Kidney (tissue), 14 donors: ENCODE measurements around the gene C1orf74. TPM values are rescaled to one million over a fixed set of nuclear protein-coding genes. Genes with fewer than 3 reads are reported as not detected.
"Not testable (repeated sequence)": the region's sequence is repeated elsewhere in the genome, so short reads cannot be mapped to it uniquely, and the experiment has no call there.

Experiments used
- DNase-seq, 5 donors: peaks; one replicate each; pipeline ENCODE4 v3.0.0-alpha.2; 2013 to 2020
- FAIRE-seq: peaks from 2 replicates; lab custom pipeline; 2012; peaks lifted over from hg19 to GRCh38; lab: Jason Lieb, UNC
- H3K27ac ChIP-seq, 2 donors: one replicate each; pipeline ENCODE4 v1.7.0; 2013; ENCODE audit warnings: low read depth in 2 of 2, low read length in 2 of 2, inconsistent platforms in 1 of 2
- H3K27me3 ChIP-seq: one replicate; pipeline ENCODE4 v1.7.1; 2013; ENCODE audit warnings: low read length, inconsistent platforms; ENCODE audit not compliant: control insufficient read depth, insufficient read depth
- H3K36me3 ChIP-seq, 3 donors: one replicate each; pipeline versions ENCODE4 v1.7.0 to v1.7.1; 2013; ENCODE audit warnings: low read length in 3 of 3, control low read depth in 1 of 3, inconsistent platforms in 1 of 3; ENCODE audit not compliant: insufficient read depth in 3 of 3, control insufficient read depth in 2 of 3
- H3K4me1 ChIP-seq, 3 donors: one replicate each; pipeline versions ENCODE4 v1.7.0 to v1.7.1; 2013; ENCODE audit warnings: low read length in 3 of 3, inconsistent platforms in 1 of 3, low read depth in 1 of 3; ENCODE audit not compliant: control insufficient read depth in 2 of 3, insufficient read depth in 2 of 3
- H3K4me3 ChIP-seq, 3 donors: one replicate each; pipeline versions ENCODE4 v1.7.0 to v1.8.1; 2013; ENCODE audit warnings: low read length in 3 of 3, control low read depth in 1 of 3, inconsistent platforms in 1 of 3
- H3K9ac ChIP-seq, 3 donors: one replicate each; pipeline versions ENCODE4 v1.7.0 to v1.7.1; 2013; ENCODE audit warnings: low read length in 3 of 3, control low read depth in 1 of 3, inconsistent platforms in 1 of 3
- H3K9me3 ChIP-seq, 3 donors: one replicate each; pipeline versions ENCODE4 v1.7.0 to v1.7.1; 2013; ENCODE audit warnings: low read length in 3 of 3, control low read depth in 1 of 3, inconsistent platforms in 1 of 3; ENCODE audit not compliant: control insufficient read depth in 2 of 3, insufficient read depth in 1 of 3
- intact Hi-C: fragments of 100-400 bp; cut with DNase I; formaldehyde crosslinking; loops from one replicate; pipeline ENCODE4 v1.11.1; 2022
- polyA plus RNA-seq: library from polyadenylated mRNA; stranded (reverse); fragments of 350-450 nt; fragmentation: Illumina TruSeq; extraction: RNeasy Lipid Tissue Mini Kit (QIAGEN cat#74804); gene quantifications from one replicate; pipeline ENCODE4 v1.2.3, GENCODE V29; 2014; ENCODE audit warnings: low read depth, low replicate concordance; ENCODE audit not compliant: insufficient read depth
- total RNA-seq: library from RNA; stranded (reverse); fragmentation: NEBNext Ultra II Directional; extraction: Animal tissue kit (Norgen Biotek cat#: 25700); gene quantifications from one replicate; pipeline ENCODE4 v1.2.1, GENCODE V29; 2021
- TF ChIP-seq, protein P1 (sequence below): IDR thresholded peaks from 3 replicates; pipeline ENCODE4 v1.5.1; 2012; ENCODE audit warnings: mild to moderate bottlenecking, moderate library complexity, borderline replicate concordance; ENCODE audit not compliant: insufficient read depth; ENCODE audit errors: extremely low read depth
- donor health status: control.
- donor health status: control.
- donor health status: control.
- donor health status: control.
- donor health status: control.
- donor health status: DM: yes; HTN: yes; CAD: no.
- donor health status: Normal renal cell carcinoma (clear cell type).

The C1orf74 gene
- total and polyA plus RNA-seq, 2 donors from 2014 or later = 2.5 TPM

DNA sequence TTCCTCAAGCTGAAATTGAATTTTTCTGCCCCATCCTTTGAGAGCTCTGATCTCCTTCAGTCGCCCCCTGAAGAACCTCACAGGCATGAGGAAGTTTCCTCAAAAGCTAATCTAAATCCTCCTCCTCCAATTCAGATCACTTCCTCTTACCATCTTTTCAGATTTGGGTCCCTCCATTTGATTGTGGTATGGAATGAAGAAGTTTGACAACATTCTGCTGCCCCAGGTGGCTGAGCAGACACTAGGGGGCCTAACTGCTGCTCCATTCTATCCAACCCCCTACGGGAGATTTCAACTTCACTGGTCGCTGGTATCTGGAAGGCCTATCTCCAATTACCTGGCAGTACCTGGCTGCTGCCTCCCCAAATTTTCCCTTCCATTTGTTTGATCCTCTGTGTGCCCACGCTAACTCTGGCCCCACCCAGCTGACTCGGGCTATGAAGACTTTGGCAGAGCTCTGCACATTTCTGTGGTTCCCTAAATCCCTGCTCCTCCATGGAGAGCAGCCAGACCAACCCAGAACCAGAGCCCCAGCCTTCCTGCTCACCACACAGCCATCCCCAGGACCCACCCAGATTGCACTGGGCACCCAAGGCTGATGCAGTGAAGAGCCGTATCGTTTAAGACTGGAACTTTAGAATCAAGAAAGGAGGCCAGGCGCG, 13.8 kb upstream of the C1orf74 start:
- TF ChIP-seq, protein P1, sequence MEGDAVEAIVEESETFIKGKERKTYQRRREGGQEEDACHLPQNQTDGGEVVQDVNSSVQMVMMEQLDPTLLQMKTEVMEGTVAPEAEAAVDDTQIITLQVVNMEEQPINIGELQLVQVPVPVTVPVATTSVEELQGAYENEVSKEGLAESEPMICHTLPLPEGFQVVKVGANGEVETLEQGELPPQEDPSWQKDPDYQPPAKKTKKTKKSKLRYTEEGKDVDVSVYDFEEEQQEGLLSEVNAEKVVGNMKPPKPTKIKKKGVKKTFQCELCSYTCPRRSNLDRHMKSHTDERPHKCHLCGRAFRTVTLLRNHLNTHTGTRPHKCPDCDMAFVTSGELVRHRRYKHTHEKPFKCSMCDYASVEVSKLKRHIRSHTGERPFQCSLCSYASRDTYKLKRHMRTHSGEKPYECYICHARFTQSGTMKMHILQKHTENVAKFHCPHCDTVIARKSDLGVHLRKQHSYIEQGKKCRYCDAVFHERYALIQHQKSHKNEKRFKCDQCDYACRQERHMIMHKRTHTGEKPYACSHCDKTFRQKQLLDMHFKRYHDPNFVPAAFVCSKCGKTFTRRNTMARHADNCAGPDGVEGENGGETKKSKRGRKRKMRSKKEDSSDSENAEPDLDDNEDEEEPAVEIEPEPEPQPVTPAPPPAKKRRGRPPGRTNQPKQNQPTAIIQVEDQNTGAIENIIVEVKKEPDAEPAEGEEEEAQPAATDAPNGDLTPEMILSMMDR = no peak
- intact Hi-C loops = no loop called here
- FAIRE-seq = no peak
- Histone ChIP-seq H3K36me3 (peaks cover 0 to 19% (median 5%) of the 10 kb centered on the region in 3 donors), H3K4me3 (no peak overlapping the region), H3K9ac (no peak overlapping the region), H3K4me1 (peaks cover 0 to 3% (median 0%) of the 10 kb centered on the region in 3 donors), H3K27me3 (no peaks in the 10 kb centered on the region), H3K9me3 (no peaks in the 10 kb centered on the region), H3K27ac (no peak overlapping the region)
- no peak for DNase-seq

DNA sequence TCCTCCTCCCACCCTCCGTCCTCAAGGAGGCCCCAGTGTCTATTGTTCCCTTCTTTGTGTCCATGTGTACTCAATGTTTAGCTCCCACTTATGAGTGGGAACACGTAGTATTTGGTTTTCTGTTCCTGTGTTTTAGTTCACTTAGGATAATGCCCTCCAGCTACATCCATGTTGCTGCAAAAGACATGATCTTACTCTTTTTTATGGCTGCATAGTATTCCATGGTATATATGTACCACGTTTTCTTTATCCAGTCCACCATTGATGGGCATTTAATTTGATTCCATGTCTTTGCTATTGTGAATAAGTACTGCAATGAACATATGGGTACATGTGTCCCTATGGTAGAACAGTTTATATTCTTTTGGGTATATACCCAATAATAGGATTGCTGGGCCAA, 9.4 kb upstream of the C1orf74 start:
- H3K4me1 ChIP-seq, H3K9ac ChIP-seq, H3K27ac ChIP-seq, H3K4me3 ChIP-seq, FAIRE-seq, DNase-seq, H3K27me3 ChIP-seq, H3K9me3 ChIP-seq, intact Hi-C loops: not testable (repeated sequence)
- H3K36me3 ChIP-seq = peaks cover 0 to 37% (median 9%) of the 10 kb centered on the region in 3 donors

DNA sequence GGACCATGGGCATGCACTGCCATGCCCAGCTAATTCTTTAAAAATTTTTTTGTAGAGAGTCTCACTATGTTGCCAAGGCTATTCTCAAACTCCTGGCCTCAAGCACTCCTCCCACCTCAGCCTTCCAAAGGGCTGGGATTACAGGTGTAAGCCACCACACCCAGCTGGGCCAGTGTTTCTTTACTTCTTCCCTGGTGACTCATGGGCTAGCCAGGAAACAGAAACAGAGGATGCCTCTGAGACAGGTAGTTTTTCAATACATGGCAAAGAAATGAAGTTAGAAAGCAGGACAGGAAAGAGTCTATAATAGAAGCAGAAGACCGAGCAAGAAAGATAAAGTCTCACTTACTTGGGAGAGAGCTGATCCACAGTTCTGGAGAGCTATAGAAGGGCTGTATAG, 7.6 kb upstream of the C1orf74 start:
- H3K9ac ChIP-seq = no peak overlapping the region
- peaks cover 0 to 9% (median 5%) of the 10 kb centered on the region in 3 donors for H3K4me1 ChIP-seq
- H3K27ac ChIP-seq = no peak overlapping the region
- H3K9me3 ChIP-seq = no peaks in the 10 kb centered on the region
- TF ChIP-seq, protein P1 = no peak
- FAIRE-seq (no peak), DNase-seq (no peak)
- peaks cover 0 to 37% (median 9%) of the 10 kb centered on the region in 3 donors for H3K36me3 ChIP-seq
- no peak overlapping the region for H3K4me3 ChIP-seq
- intact Hi-C loops = no loop called here
- H3K27me3 ChIP-seq = no peaks in the 10 kb centered on the region

DNA sequence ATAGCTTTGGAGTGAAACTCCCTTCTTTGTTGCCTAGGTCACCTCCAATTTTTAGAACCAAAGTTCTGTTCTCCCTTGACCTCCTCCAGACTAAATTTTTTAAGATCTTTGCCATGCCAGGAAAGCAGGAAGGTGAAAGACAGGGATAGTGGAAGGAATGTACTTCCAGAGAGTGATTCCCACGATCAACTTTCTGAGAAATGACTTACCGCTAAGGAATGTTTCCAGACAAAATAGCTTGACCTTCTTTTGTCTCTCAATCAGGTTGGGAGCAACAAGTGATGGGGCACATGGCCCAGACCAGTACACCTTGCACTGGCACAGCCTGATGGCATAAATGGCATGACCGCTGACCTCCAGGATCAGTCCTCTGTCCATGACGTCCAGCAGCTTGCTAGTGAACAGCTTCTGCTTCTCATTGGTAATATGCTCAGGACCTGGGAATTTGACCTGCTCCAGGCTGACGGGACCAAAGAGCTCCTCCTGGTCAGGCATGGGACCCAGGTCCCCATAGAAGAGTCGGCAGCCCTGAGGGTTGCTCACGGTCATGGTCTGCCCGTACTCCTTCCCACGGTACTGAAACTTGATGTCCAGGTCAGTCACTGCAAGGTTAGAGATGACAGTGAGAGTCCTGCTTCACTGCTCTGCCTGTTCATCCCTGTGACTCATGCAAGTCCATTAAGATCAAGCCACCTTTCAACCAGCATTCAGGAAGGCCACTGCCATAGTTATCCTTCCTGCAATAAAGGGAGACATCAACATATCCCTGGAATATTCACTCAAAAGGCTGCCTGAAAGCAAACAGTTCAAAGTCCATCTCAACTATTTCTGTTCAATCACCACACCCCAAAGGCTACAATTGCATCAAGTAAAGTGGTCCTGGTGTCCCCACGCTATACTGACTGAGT, 6.2 kb upstream of the C1orf74 start:
- DNase-seq = no peak

More for the DNA sequence above, 6.2 kb upstream of the C1orf74 start:
- H3K27ac ChIP-seq = no peak overlapping the region
- no peak overlapping the region for H3K4me3 ChIP-seq
- intact Hi-C loops = no loop called here
- no peak overlapping the region for H3K9ac ChIP-seq
- peaks cover 0 to 37% (median 9%) of the 10 kb centered on the region in 3 donors for H3K36me3 ChIP-seq
- H3K9me3 ChIP-seq = no peaks in the 10 kb centered on the region
- H3K27me3 ChIP-seq = no peaks in the 10 kb centered on the region
- H3K4me1 ChIP-seq = peaks cover 0 to 10% (median 9%) of the 10 kb centered on the region in 3 donors
- no peak for FAIRE-seq
- TF ChIP-seq, protein P1 = no peak
